ENCODE results near the gene TSHR.

DNA sequence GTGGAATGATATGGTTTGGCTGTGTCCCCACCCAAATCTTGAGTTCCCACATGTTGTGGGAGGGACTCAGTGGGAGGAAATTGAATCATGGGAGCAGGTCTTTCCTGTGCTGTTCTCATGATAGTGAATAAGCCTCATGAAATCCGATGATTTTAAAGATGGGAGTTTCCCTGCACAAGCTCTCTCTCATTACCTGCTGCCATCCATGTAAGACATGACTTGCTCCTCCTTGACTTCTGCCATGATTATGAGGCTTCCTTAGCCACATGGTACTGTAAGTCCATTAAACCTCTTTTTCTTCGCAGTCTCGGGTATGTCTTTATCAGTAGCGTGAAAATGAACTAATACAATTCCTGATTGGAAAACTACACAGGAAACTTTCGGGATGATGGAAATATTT lies 100.5 kb downstream of the TSHR start:
- TF ChIP-seq, protein P1, sequence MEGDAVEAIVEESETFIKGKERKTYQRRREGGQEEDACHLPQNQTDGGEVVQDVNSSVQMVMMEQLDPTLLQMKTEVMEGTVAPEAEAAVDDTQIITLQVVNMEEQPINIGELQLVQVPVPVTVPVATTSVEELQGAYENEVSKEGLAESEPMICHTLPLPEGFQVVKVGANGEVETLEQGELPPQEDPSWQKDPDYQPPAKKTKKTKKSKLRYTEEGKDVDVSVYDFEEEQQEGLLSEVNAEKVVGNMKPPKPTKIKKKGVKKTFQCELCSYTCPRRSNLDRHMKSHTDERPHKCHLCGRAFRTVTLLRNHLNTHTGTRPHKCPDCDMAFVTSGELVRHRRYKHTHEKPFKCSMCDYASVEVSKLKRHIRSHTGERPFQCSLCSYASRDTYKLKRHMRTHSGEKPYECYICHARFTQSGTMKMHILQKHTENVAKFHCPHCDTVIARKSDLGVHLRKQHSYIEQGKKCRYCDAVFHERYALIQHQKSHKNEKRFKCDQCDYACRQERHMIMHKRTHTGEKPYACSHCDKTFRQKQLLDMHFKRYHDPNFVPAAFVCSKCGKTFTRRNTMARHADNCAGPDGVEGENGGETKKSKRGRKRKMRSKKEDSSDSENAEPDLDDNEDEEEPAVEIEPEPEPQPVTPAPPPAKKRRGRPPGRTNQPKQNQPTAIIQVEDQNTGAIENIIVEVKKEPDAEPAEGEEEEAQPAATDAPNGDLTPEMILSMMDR (IDR thresholded peaks at IDR 0.05; ENCODE audit: insufficient read depth, low read length) = no peak
- TF ChIP-seq POLR2AphosphoS5 (IDR thresholded peaks at IDR 0.05; ENCODE audit: low read depth) = no peak
- TF ChIP-seq, protein P2, sequence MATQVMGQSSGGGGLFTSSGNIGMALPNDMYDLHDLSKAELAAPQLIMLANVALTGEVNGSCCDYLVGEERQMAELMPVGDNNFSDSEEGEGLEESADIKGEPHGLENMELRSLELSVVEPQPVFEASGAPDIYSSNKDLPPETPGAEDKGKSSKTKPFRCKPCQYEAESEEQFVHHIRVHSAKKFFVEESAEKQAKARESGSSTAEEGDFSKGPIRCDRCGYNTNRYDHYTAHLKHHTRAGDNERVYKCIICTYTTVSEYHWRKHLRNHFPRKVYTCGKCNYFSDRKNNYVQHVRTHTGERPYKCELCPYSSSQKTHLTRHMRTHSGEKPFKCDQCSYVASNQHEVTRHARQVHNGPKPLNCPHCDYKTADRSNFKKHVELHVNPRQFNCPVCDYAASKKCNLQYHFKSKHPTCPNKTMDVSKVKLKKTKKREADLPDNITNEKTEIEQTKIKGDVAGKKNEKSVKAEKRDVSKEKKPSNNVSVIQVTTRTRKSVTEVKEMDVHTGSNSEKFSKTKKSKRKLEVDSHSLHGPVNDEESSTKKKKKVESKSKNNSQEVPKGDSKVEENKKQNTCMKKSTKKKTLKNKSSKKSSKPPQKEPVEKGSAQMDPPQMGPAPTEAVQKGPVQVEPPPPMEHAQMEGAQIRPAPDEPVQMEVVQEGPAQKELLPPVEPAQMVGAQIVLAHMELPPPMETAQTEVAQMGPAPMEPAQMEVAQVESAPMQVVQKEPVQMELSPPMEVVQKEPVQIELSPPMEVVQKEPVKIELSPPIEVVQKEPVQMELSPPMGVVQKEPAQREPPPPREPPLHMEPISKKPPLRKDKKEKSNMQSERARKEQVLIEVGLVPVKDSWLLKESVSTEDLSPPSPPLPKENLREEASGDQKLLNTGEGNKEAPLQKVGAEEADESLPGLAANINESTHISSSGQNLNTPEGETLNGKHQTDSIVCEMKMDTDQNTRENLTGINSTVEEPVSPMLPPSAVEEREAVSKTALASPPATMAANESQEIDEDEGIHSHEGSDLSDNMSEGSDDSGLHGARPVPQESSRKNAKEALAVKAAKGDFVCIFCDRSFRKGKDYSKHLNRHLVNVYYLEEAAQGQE (IDR thresholded peaks at IDR 0.05; ENCODE audit: insufficient replicate concordance, low read depth) = no peak
- TF ChIP-seq GABPA (IDR thresholded peaks at IDR 0.05; ENCODE audit: low read depth) = no peak

All from HL-60 (cell line).